Adrenal gland (tissue), 12 donors: Measurements from ENCODE around the gene TOR1AIP1. TPM values are rescaled to one million over a fixed set of nuclear protein-coding genes. Genes with fewer than 3 reads are reported as not detected.
"Not testable (repeated sequence)": the region's sequence is repeated elsewhere in the genome, so short reads cannot be mapped to it uniquely, and the experiment has no call there.

Experiments
- DNase-seq, 7 donors: peaks; one replicate each; pipeline ENCODE4 v3.0.0-alpha.2; 2019 to 2020
- H3K27ac ChIP-seq, 5 donors: fragments of 200-600 bp; sonication (generic) in 4 of 5; 1 replicate in 3 of 5; 2 replicates in 2 of 5; pipeline versions ENCODE4 v1.5.1 to v1.8.0; 2016 to 2020; ENCODE audit warnings: mild to moderate bottlenecking in 1 of 5
- H3K27me3 ChIP-seq: fragments of 200-600 bp; 2 replicates; pipeline ENCODE4 v1.8.0; 2021
- H3K36me3 ChIP-seq, 2 donors: fragments of 200-600 bp; replicated peaks in 1 of 2; 1 replicate in 1 of 2; 2 replicates in 1 of 2; pipeline versions ENCODE4 v1.5.1 to v1.8.0; 2018 to 2022
- H3K4me1 ChIP-seq, 2 donors: fragments of 200-600 bp; replicated peaks in 1 of 2; 1 replicate in 1 of 2; 2 replicates in 1 of 2; pipeline versions ENCODE4 v1.5.1 to v1.8.0; 2018 to 2021
- H3K4me3 ChIP-seq, 4 donors: fragments of 200-600 bp; sonication (generic) in 3 of 4; one replicate each; pipeline ENCODE4 v1.5.1; 2016 to 2018
- H3K9me3 ChIP-seq, 3 donors: fragments of 200-600 bp; sonication (generic) in 1 of 3; replicated peaks in 1 of 3; 1 replicate in 2 of 3; 2 replicates in 1 of 3; pipeline versions ENCODE4 v1.5.1 to v1.8.0; 2016 to 2021
- CTCF ChIP-seq, 6 experiments: fragments of 450-650 bp in 4 of 6; fragments of 200-600 bp in 2 of 6; sonication (generic) in 1 of 6; IDR thresholded peaks; 1 replicate in 5 of 6; 2 replicates in 1 of 6; pipeline versions ENCODE4 v1.5.1 to v1.8.0; 2016 to 2021; ENCODE audit warnings: antibody characterized with exemption in 6 of 6, mild to moderate bottlenecking in 2 of 6, moderate library complexity in 1 of 6
- POLR2A ChIP-seq, 2 donors: fragments of 450-650 bp; IDR thresholded peaks; one replicate each; pipeline ENCODE4 v1.6.1; 2017; ENCODE audit warnings: antibody characterized with exemption in 2 of 2, mild to moderate bottlenecking in 2 of 2, moderate library complexity in 1 of 2
- WGBS, 4 donors: extraction: QIAGEN DNeasy Blood & Tissue Kit in 2 of 4; methylation state at CpG; one replicate each; pipeline versions ENCODE4 v1.1.5 to v1.1.7; 2013 to 2017; 5-methylcytosine and 5-hydroxymethylcytosine counted together
- intact Hi-C, 2 donors: fragments of 100-400 bp; cut with DNase I; formaldehyde crosslinking; loops; one replicate each; pipeline versions ENCODE4 v1.14.1 to v1.15.0; 2022 to 2023
- polyA plus RNA-seq, 3 donors: library from polyadenylated mRNA; stranded (reverse); fragments of 200-250 nt in 2 of 3; fragments of 350-450 nt in 1 of 3; fragmentation: Illumina TruSeq in 1 of 3; extraction: RNeasy Lipid Tissue Mini Kit (QIAGEN cat#74804) in 1 of 3; gene quantifications; one replicate each; pipeline ENCODE4 v1.2.3, GENCODE V29; 2013 to 2014
- total RNA-seq, 9 donors: library from RNA; depleted of rRNA in 4 of 9; stranded (reverse); fragments of >200 nt in 4 of 9; fragments of 120-200 nt in 1 of 9; fragmentation: NEBNext Ultra II Directional in 1 of 9; extraction: Animal tissue kit (Norgen Biotek cat#: 25700) in 1 of 9; gene quantifications; one replicate each; pipeline versions ENCODE4 v1.1.0 to v1.2.4, GENCODE V29; 2013 to 2023
- donor health status: healthy with polysubstance abuse.
- donor health status: Bipolar disorder and iron deficiency.
- donor health status: DM: yes; HTN: yes; CAD: no.
- donor health status: DM: no; HTN: no; CAD: no.
- donor health status: DM: no; HTN: no; CAD: no.
- donor health status: DM: yes; HTN: yes; CAD: no.

Gene TOR1AIP1
- total and polyA plus RNA-seq, 12 donors = 22.5 to 99.6 (median 58.1) TPM

GRCh38 chr1:179848233-179848632 is 33.9 kb upstream of the TOR1AIP1 start:
- Histone ChIP-seq H3K27ac (no peak overlapping the region), H3K27me3 (no peaks in the 10 kb centered on the region), H3K9me3 (no peaks in the 10 kb centered on the region), H3K4me3 (no peak overlapping the region), H3K4me1 (no peaks in the 10 kb centered on the region), H3K36me3 (peaks cover 0 to 45% of the 10 kb centered on the region in 2 donors)
- intact Hi-C loops = no loop called here
- WGBS, 4 donors = 96 to 98% (median 97%) methylated on average over 3 of the region's 3 CpGs
- TF ChIP-seq CTCF (IDR thresholded peaks at IDR 0.05) (no peak), POLR2A (IDR thresholded peaks at IDR 0.05) (no peak)
- DNase-seq = no peak

GRCh38 chr1:179853102-179853501 is 29.0 kb upstream of the TOR1AIP1 start:
- Histone ChIP-seq H3K36me3 (peaks cover 0 to 23% of the 10 kb centered on the region in 2 donors), H3K4me3 (no peak overlapping the region), H3K27ac (no peak overlapping the region), H3K9me3 (no peaks in the 10 kb centered on the region), H3K27me3 (no peaks in the 10 kb centered on the region), H3K4me1 (no peaks in the 10 kb centered on the region)
- intact Hi-C loops = no loop called here
- no peak for DNase-seq
- 86 to 95% (median 92%) methylated on average over 1 of the region's 1 CpG for WGBS, 4 donors
- TF ChIP-seq CTCF (IDR thresholded peaks at IDR 0.05) = no peak
- no peak for TF ChIP-seq POLR2A (IDR thresholded peaks at IDR 0.05)

GRCh38 chr1:179855831-179856230 is 26.3 kb upstream of the TOR1AIP1 start:
- H3K36me3 ChIP-seq, H3K27ac ChIP-seq, intact Hi-C loops, DNase-seq, H3K4me1 ChIP-seq, H3K4me3 ChIP-seq, H3K9me3 ChIP-seq, H3K27me3 ChIP-seq: not testable (repeated sequence)
- 94 to 99% (median 95%) methylated on average over 4 of the region's 4 CpGs for WGBS, 4 donors

GRCh38 chr1:179856296-179856695 is 25.8 kb upstream of the TOR1AIP1 start:
- Histone ChIP-seq H3K27ac (no peak overlapping the region), H3K4me1 (peaks cover 4 to 7% of the 10 kb centered on the region in 2 donors), H3K4me3 (no peak overlapping the region), H3K9me3 (no peaks in the 10 kb centered on the region), H3K27me3 (no peaks in the 10 kb centered on the region), H3K36me3 (peaks cover 0 to 3% of the 10 kb centered on the region in 2 donors)
- no peak for DNase-seq
- intact Hi-C loops = no loop called here
- 80 to 98% (median 92%) methylated on average over 2 of the region's 2 CpGs for WGBS, 4 donors
- TF ChIP-seq CTCF (IDR thresholded peaks at IDR 0.05) = no peak
- TF ChIP-seq POLR2A (IDR thresholded peaks at IDR 0.05) = no peak

GRCh38 chr1:179857009-179857408 is 25.1 kb upstream of the TOR1AIP1 start:
- Histone ChIP-seq H3K36me3 (peaks cover 0 to 4% of the 10 kb centered on the region in 2 donors), H3K4me3 (no peak overlapping the region), H3K27ac (no peak overlapping the region), H3K9me3 (no peaks in the 10 kb centered on the region), H3K27me3 (no peaks in the 10 kb centered on the region), H3K4me1 (peaks cover 4 to 9% of the 10 kb centered on the region in 2 donors)
- WGBS, 4 donors = 87 to 93% (median 88%) methylated on average over 4 of the region's 4 CpGs
- intact Hi-C loops = no loop called here
- no peak for DNase-seq
- TF ChIP-seq POLR2A (IDR thresholded peaks at IDR 0.05) = no peak
- no peak for TF ChIP-seq CTCF (IDR thresholded peaks at IDR 0.05)
